Measurements from ENCODE around the gene KCNK3. TPM values are rescaled to one million over a fixed set of nuclear protein-coding genes. Genes with fewer than 3 reads are reported as not detected.

The KCNK3 gene
- total RNA-seq, 1 donor from 2014 or later: not detected

DNA sequence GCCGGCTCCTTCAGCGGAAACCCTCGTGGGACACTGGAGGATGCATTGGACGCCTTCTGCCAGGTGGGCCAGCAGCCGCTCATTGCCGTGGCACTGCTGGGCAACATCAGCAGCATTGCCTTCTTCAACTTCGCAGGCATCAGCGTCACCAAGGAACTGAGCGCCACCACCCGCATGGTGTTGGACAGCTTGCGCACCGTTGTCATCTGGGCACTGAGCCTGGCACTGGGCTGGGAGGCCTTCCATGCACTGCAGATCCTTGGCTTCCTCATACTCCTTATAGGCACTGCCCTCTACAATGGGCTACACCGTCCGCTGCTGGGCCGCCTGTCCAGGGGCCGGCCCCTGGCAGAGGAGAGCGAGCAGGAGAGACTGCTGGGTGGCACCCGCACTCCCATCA is 85.6 kb downstream of the KCNK3 start:
- intact Hi-C loops (cut with micrococcal nuclease): no loop called here

DNA sequence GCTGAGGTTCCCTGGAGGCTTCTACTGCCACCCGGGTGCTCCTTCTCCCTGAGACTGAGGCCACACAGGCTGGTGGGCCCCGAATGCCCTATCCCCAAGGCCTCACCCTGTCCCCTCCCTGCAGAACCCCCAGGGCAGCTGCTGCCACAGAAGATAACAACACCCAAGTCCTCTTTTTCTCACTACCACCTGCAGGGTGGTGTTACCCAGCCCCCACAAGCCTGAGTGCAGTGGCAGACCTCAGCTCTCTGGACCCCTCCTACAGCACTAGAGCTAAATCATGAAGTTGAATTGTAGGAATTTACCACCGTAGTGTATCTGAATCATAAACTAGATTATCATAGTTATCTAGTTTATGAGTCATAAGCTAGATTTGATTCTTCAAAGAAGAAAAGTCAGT is 86.0 kb downstream of the KCNK3 start:
- intact Hi-C loops (cut with micrococcal nuclease): no loop called here

DNA sequence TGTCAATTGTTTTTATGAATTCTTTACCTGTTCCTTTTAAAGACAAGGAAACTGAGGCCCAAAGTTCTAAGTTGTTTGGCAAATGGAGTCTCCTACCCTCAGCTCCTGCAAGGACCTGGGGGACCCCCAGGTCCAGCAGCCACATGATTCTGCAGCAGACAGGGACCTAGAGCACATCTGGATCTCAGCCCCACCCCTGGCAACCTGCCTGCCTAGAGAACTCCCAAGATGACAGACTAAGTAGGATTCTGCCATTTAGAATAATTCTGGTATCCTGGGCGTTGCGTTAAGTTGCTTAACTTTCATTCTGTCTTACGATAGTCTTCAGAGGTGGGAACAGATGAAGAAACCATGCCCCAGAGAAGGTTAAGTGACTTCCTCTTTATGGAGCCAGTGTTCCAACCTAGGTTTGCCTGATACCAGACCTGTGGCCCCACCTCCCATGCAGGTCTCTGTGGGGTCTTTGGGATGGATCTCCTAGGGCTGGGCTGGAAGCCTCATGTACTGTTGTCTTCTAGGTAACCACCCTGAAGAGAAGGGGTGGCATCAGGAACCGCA is 87.8 kb downstream of the KCNK3 start:
- intact Hi-C loops (cut with micrococcal nuclease): no loop called here

Other genes with a start within 250 kb of the KCNK3 start
- gene OTOF, start 214.6 kb upstream of the KCNK3 start, total RNA-seq: 13.9 and 14.4 TPM in 2 replicates
- not detected in 2 replicates for gene CIB4, start 51.4 kb upstream of the KCNK3 start, total RNA-seq
- gene SLC35F6, start 71.6 kb downstream of the KCNK3 start, total RNA-seq: 22.4 and 23.1 TPM in 2 replicates
- 27.7 and 29.5 TPM in 2 replicates for gene CENPA, start 93.3 kb downstream of the KCNK3 start, total RNA-seq
- 0.05 and 0.10 TPM in 2 replicates for gene DPYSL5, start 155.4 kb downstream of the KCNK3 start, total RNA-seq

Data from T-helper 1 cell treated with Interleukin-12 subunit alpha and Interleukin-12 subunit beta and Interleukin-4 antibody, amounts not matched to agents 30 ng/mL and 1 ng/mL, for 36 hours (primary cell).